Fibroblast of lung (primary cell): ENCODE results near the gene MYH9.

Experiments used
- EZH2 ChIP-seq: IDR thresholded peaks from 2 replicates; pipeline ENCODE4 v1.5.1; 2012; ENCODE audit warnings: low read length, control low read depth, mild to moderate bottlenecking; ENCODE audit errors: missing control alignments
- TF ChIP-seq, protein P1 (sequence below), 2 donors: IDR thresholded peaks in 1 of 2; conservative IDR thresholded peaks in 1 of 2; 1 replicate in 1 of 2; 2 replicates in 1 of 2; pipeline ENCODE4 v1.5.1; 2011 to 2012; ENCODE audit warnings: low read length in 2 of 2, control low read depth in 1 of 2, inconsistent platforms in 1 of 2, low read depth in 1 of 2, mild to moderate bottlenecking in 1 of 2

GRCh38 chr22:36343070-36343719 is 44.6 kb downstream of the MYH9 start:
- TF ChIP-seq, protein P1, sequence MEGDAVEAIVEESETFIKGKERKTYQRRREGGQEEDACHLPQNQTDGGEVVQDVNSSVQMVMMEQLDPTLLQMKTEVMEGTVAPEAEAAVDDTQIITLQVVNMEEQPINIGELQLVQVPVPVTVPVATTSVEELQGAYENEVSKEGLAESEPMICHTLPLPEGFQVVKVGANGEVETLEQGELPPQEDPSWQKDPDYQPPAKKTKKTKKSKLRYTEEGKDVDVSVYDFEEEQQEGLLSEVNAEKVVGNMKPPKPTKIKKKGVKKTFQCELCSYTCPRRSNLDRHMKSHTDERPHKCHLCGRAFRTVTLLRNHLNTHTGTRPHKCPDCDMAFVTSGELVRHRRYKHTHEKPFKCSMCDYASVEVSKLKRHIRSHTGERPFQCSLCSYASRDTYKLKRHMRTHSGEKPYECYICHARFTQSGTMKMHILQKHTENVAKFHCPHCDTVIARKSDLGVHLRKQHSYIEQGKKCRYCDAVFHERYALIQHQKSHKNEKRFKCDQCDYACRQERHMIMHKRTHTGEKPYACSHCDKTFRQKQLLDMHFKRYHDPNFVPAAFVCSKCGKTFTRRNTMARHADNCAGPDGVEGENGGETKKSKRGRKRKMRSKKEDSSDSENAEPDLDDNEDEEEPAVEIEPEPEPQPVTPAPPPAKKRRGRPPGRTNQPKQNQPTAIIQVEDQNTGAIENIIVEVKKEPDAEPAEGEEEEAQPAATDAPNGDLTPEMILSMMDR (conservative IDR thresholded peaks at IDR 0.05 in 1 of 2, IDR thresholded peaks at IDR 0.05 in 1 of 2; ENCODE audit: low read depth in 1 of 2, low read length in 2 of 2) = no peak
- TF ChIP-seq EZH2 = no peak
